IMR-90 (cell line): Measurements from ENCODE around the gene LAMA3. TPM values are rescaled to one million over a fixed set of nuclear protein-coding genes. Genes with fewer than 3 reads are reported as not detected.
A peak's percentile ranks its signal among the peaks of the same experiment; 100 is the strongest.

Experiments used
- ATAC-seq: fragments of 200-7000 bp; cut with Tn5 transposase; 2 replicates; pipeline ENCODE4 v1.9.1; 2020; ENCODE audit warnings: low read depth, mild to moderate bottlenecking, moderate library complexity
- BruUV-seq: library from RNA; stranded (reverse); fragments of 400-500 nt; replicated peaks from 2 replicates; lab custom pipeline; 2021; lab: Mats Ljungman, UMichigan
- CTCF ChIA-PET: fragments of 300-600 bp; formaldehyde crosslinking; extraction: SDS; loops from one replicate; lab custom pipeline; 2021; ENCODE audit warnings: antibody characterized with exemption; lab: Yijun Ruan, JAX
- POLR2A ChIA-PET: fragments of 300-600 bp; sonication (Branson Sonifier 250); formaldehyde crosslinking; loops from one replicate; lab custom pipeline; 2022; ENCODE audit warnings: antibody characterized with exemption; ENCODE audit not compliant: unreplicated experiment; lab: Charles Lee
- DNase-seq: peaks from one replicate; pipeline ENCODE4 v3.0.0; 2013
- H2AFZ ChIP-seq: replicated peaks from 2 replicates; pipeline ENCODE3; 2013; ENCODE audit warnings: low read length, mild to moderate bottlenecking; ENCODE audit not compliant: poor library complexity
- H2AK5ac ChIP-seq: 2 replicates; pipeline ENCODE4 v1.6.1; 2013; ENCODE audit warnings: low read depth, low read length, inconsistent platforms
- H2AK9ac ChIP-seq: replicated peaks from 2 replicates; pipeline ENCODE3; 2013; ENCODE audit warnings: mild to moderate bottlenecking, low read depth, low read length, moderate library complexity; ENCODE audit not compliant: poor library complexity
- H2BK120ac ChIP-seq: 2 replicates; pipeline ENCODE4 v1.6.1; 2013; ENCODE audit warnings: low read depth, low read length, inconsistent platforms
- H2BK15ac ChIP-seq: 3 replicates; pipeline ENCODE4 v1.6.1; 2013; ENCODE audit warnings: low read depth, low read length, inconsistent platforms
- H2BK20ac ChIP-seq: 2 replicates; pipeline ENCODE4 v1.6.1; 2013; ENCODE audit warnings: low read depth, mild to moderate bottlenecking, inconsistent platforms, low read length, moderate library complexity
- H2BK5ac ChIP-seq: 2 replicates; pipeline ENCODE4 v1.6.1; 2013; ENCODE audit warnings: mild to moderate bottlenecking, low read depth, low read length, inconsistent platforms; ENCODE audit not compliant: poor library complexity, severe bottlenecking
- H3K14ac ChIP-seq: replicated peaks from 2 replicates; pipeline ENCODE4 v1.6.1; 2013; ENCODE audit warnings: low read depth, low read length, inconsistent platforms
- H3K18ac ChIP-seq: 2 replicates; pipeline ENCODE4 v1.6.1; 2013; ENCODE audit warnings: low read depth, low read length, control low read depth
- H3K23ac ChIP-seq: 2 replicates; pipeline ENCODE4 v1.6.1; 2013; ENCODE audit warnings: low read depth, low read length, inconsistent platforms
- H3K27ac ChIP-seq: 2 replicates; pipeline ENCODE4 v1.5.1; 2013; ENCODE audit warnings: mild to moderate bottlenecking, control low read depth, low read length; ENCODE audit not compliant: insufficient read depth
- H3K27me3 ChIP-seq: 2 replicates; pipeline ENCODE4 v1.6.1; 2013; ENCODE audit warnings: low read length; ENCODE audit not compliant: control insufficient read depth, insufficient read depth
- H3K36me3 ChIP-seq: 2 replicates; pipeline ENCODE4 v1.6.1; 2013; ENCODE audit warnings: low read length, mixed read lengths; ENCODE audit not compliant: control insufficient read depth, insufficient read depth
- H3K4ac ChIP-seq: 2 replicates; pipeline ENCODE4 v1.6.1; 2013; ENCODE audit warnings: low read depth, low read length, inconsistent platforms
- H3K4me1 ChIP-seq: 2 replicates; pipeline ENCODE4 v1.6.1; 2013; ENCODE audit warnings: low read length, mixed read lengths; ENCODE audit not compliant: control insufficient read depth, insufficient read depth
- H3K4me2 ChIP-seq: 2 replicates; pipeline ENCODE4 v1.6.1; 2013; ENCODE audit warnings: low read depth, mild to moderate bottlenecking, control low read depth, low read length, moderate library complexity
- H3K4me3 ChIP-seq: 2 replicates; pipeline ENCODE4 v1.5.1; 2013; ENCODE audit warnings: low read depth, mild to moderate bottlenecking, control low read depth, low read length, moderate library complexity; ENCODE audit not compliant: insufficient read depth
- H3K56ac ChIP-seq: 2 replicates; pipeline ENCODE4 v1.6.1; 2013; ENCODE audit warnings: low read length, inconsistent platforms; ENCODE audit not compliant: insufficient read depth; ENCODE audit errors: extremely low read depth
- H3K79me1 ChIP-seq, 2 experiments: 2 replicates each; pipeline ENCODE4 v1.6.1; 2013; ENCODE audit warnings: low read length in 2 of 2, inconsistent platforms in 1 of 2, low read depth in 1 of 2
- H3K9ac ChIP-seq: 2 replicates; pipeline ENCODE4 v1.6.1; 2013; ENCODE audit warnings: low read depth, low read length, control low read depth
- H3K9me1 ChIP-seq: 2 replicates; pipeline ENCODE4 v1.6.1; 2013; ENCODE audit warnings: low read length, inconsistent platforms; ENCODE audit not compliant: insufficient read depth
- H3K9me3 ChIP-seq: 2 replicates; pipeline ENCODE4 v1.6.1; 2013; ENCODE audit warnings: low read length; ENCODE audit not compliant: control insufficient read depth, insufficient read depth
- H4K20me1 ChIP-seq: 2 replicates; pipeline ENCODE4 v1.6.1; 2013; ENCODE audit warnings: low read length, inconsistent platforms; ENCODE audit not compliant: insufficient read depth
- H4K5ac ChIP-seq: 2 replicates; pipeline ENCODE4 v1.6.1; 2013; ENCODE audit warnings: mild to moderate bottlenecking, low read depth, low read length, control low read depth
- H4K8ac ChIP-seq, 2 experiments: 2 replicates each; pipeline ENCODE4 v1.6.1; 2013; ENCODE audit warnings: low read depth in 2 of 2, low read length in 2 of 2, control low read depth in 1 of 2, inconsistent platforms in 1 of 2
- H4K91ac ChIP-seq: 2 replicates; pipeline ENCODE4 v1.6.1; 2013; ENCODE audit warnings: low read depth, low read length, inconsistent platforms; ENCODE audit not compliant: insufficient read depth
- BHLHE40 ChIP-seq: fragments of 150-350 bp; IDR thresholded peaks from 2 replicates; pipeline ENCODE4 v1.6.1; 2016; ENCODE audit warnings: mild to moderate bottlenecking, low read depth, low read length
- CEBPB ChIP-seq: IDR thresholded peaks from 2 replicates; pipeline ENCODE4 v1.6.1; 2012; ENCODE audit warnings: low read depth, low read length, improper control_type of control experiment
- CHD1 ChIP-seq: IDR thresholded peaks from 2 replicates; pipeline ENCODE4 v1.6.1; 2012; ENCODE audit warnings: low read depth, low read length, improper control_type of control experiment
- CTCF ChIP-seq: conservative IDR thresholded peaks from 2 replicates; pipeline ENCODE4 v1.5.1; 2012; ENCODE audit warnings: mild to moderate bottlenecking, low read depth, low read length, improper control_type of control experiment
- ELK1 ChIP-seq: fragments of 150-350 bp; IDR thresholded peaks from 2 replicates; pipeline ENCODE4 v1.6.1; 2016; ENCODE audit warnings: low read depth, mild to moderate bottlenecking, low read length, moderate library complexity, borderline replicate concordance
- MAFK ChIP-seq: IDR thresholded peaks from 2 replicates; pipeline ENCODE4 v1.6.1; 2012; ENCODE audit warnings: low read depth, low read length, improper control_type of control experiment
- MAZ ChIP-seq: IDR thresholded peaks from 2 replicates; pipeline ENCODE4 v1.6.1; 2012; ENCODE audit warnings: low read depth, mild to moderate bottlenecking, low read length, improper control_type of control experiment, moderate library complexity, borderline replicate concordance
- POLR2A ChIP-seq: IDR thresholded peaks from 2 replicates; pipeline ENCODE4 v1.6.1; 2012; ENCODE audit warnings: mild to moderate bottlenecking, low read depth, low read length
- RAD21 ChIP-seq: IDR thresholded peaks from 2 replicates; pipeline ENCODE4 v1.6.1; 2012; ENCODE audit warnings: low read length, improper control_type of control experiment
- RCOR1 ChIP-seq: IDR thresholded peaks from 2 replicates; pipeline ENCODE4 v1.6.1; 2012; ENCODE audit warnings: mild to moderate bottlenecking, low read length, improper control_type of control experiment; ENCODE audit not compliant: insufficient replicate concordance
- WGBS, 2 experiments: methylation state at CpG; one replicate each; pipeline versions ENCODE4 v1.1.5 to v1.1.7; 2013; ENCODE audit warnings: missing lambda C conversion rate in 2 of 2; ENCODE audit not compliant: insufficient read length in 1 of 2; ENCODE audit errors: extremely low coverage in 2 of 2; 5-methylcytosine and 5-hydroxymethylcytosine counted together
- dilution Hi-C: fragments of 300-500 bp; cut with HindIII; formaldehyde crosslinking; loops from one replicate; pipeline ENCODE4 v1.14.3; 2018; ENCODE audit warnings: low sequenced_read_pairs; ENCODE audit not compliant: unreplicated experiment
- in situ Hi-C: fragments of 300-500 bp; cut with MboI; formaldehyde crosslinking; loops from 3 replicates; pipeline ENCODE4 v1.14.3; 2019; ENCODE audit warnings: low sequenced_read_pairs, inconsistent platforms, mixed read lengths
- intact Hi-C: fragments of 100-400 bp; cut with micrococcal nuclease; formaldehyde crosslinking; loops from 2 replicates; pipeline ENCODE4 v1.10.0; 2022
- polyA plus RNA-seq, 3 experiments: library from polyadenylated mRNA; depleted of rRNA; stranded (reverse); fragments of >200 nt; gene quantifications; 2 replicates each; pipeline ENCODE4 v1.2.3, GENCODE V29; 2012; ENCODE audit warnings: low replicate concordance in 1 of 3
- total RNA-seq: library from RNA; depleted of rRNA; stranded (reverse); fragments of >200 nt; gene quantifications from 2 replicates; pipeline ENCODE4 v1.2.3, GENCODE V29; 2012

Gene LAMA3
- total and polyA plus RNA-seq, 2 of the 4 experiments (the other 2 are of a cell fraction), result 0.18 to 0.19 TPM

- Histone ChIP-seq H4K8ac (no peak overlapping the region), H3K23ac (no peak overlapping the region), H3K14ac (no peak overlapping the region), H3K18ac (no peak overlapping the region), H3K4me2 (no peak overlapping the region), H2AK5ac (no peak overlapping the region), H2AK9ac (no peak overlapping the region), H3K9me3 (no peaks in the 10 kb centered on the region), H4K5ac (no peak overlapping the region), H3K79me1 (no peaks in the 10 kb centered on the region), H2BK120ac (no peak overlapping the region), H2AFZ (peak overlapping the region; percentile 23), H3K4me3 (no peak overlapping the region), H3K56ac (no peak overlapping the region), H4K91ac (no peak overlapping the region), H2BK20ac (no peak overlapping the region), H3K9ac (no peak overlapping the region), H3K36me3 (no peaks in the 10 kb centered on the region), H3K9me1 (0 out of 2 replicates have a peak, but pooled peaks cover 4% of the 10 kb centered on the region), H3K27ac (no peak overlapping the region), H3K4ac (no peak overlapping the region), H2BK5ac (no peak overlapping the region), H4K20me1 (no peaks in the 10 kb centered on the region), H3K4me1 (no peaks in the 10 kb centered on the region), H3K27me3 (peaks cover 4% of the 10 kb centered on the region; the same call in 1 of the 2 replicates), H2BK15ac (no peak overlapping the region)
- WGBS, 2 experiments, result 32% methylated on average over 5 of the region's 10 CpGs; no CpG with 5 or more reads in 1 of the 2 experiments
- intact Hi-C loops (no loop called here), in situ Hi-C loops (no loop called here), dilution Hi-C loops (no loop called here)
- ChIA-PET POLR2A (no interaction called here), CTCF (no interaction called here)
- TF ChIP-seq BHLHE40 (no peak), CTCF (no peak), CEBPB (no peak), MAZ (no peak), ELK1 (no peak), POLR2A (no peak), CHD1 (no peak), RAD21 (no peak), MAFK (no peak), RCOR1 (no peak)
- peak; percentile 27; the same call in 1 of the 2 replicates for ATAC-seq
- no peak for DNase-seq
- no TSS peak for BruUV-seq
Measured at GRCh38 chr18:23958036-23958435, 268.8 kb downstream of the LAMA3 start.
